H1 (cell line): Measurements from ENCODE around the gene SHH. TPM values are rescaled to one million over a fixed set of nuclear protein-coding genes. Genes with fewer than 3 reads are reported as not detected.

Source experiments
- CTCF ChIA-PET: fragments of 300-600 bp; sonication (Branson Sonifier 250); formaldehyde crosslinking; loops from one replicate; lab custom pipeline; 2021; ENCODE audit not compliant: partially characterized antibody; lab: Charles Lee
- POLR2A ChIA-PET: fragments of 300-600 bp; sonication (Branson Sonifier 250); formaldehyde crosslinking; loops from one replicate; lab custom pipeline; 2021; ENCODE audit warnings: inconsistent platforms; ENCODE audit not compliant: partially characterized antibody; lab: Charles Lee
- DNase-seq, 2 experiments: peaks; one replicate each; pipeline versions ENCODE4 v3.0.0 to v3.0.0-alpha.2; 2010 to 2022; ENCODE audit warnings: low spot score in 2 of 2, low read depth in 1 of 2, mixed read lengths in 1 of 2
- FAIRE-seq: peaks from 2 replicates; lab custom pipeline; 2011; peaks lifted over from hg19 to GRCh38; lab: Jason Lieb, UNC
- H2AFZ ChIP-seq: 2 replicates; pipeline ENCODE4 v1.8.1; 2012; ENCODE audit warnings: low read length, inconsistent platforms
- H2AK5ac ChIP-seq: 2 replicates; pipeline ENCODE4 v1.6.1; 2013; ENCODE audit warnings: low read depth, low read length
- H2BK120ac ChIP-seq: replicated peaks from 2 replicates; pipeline ENCODE3; 2013; ENCODE audit warnings: low read depth, low read length, inconsistent platforms
- H2BK12ac ChIP-seq: 2 replicates; pipeline ENCODE4 v1.6.1; 2013; ENCODE audit warnings: low read depth, low read length
- H2BK15ac ChIP-seq: 2 replicates; pipeline ENCODE4 v1.6.1; 2013; ENCODE audit warnings: low read length
- H2BK20ac ChIP-seq: 2 replicates; pipeline ENCODE4 v1.6.1; 2013; ENCODE audit warnings: low read length
- H2BK5ac ChIP-seq: 2 replicates; pipeline ENCODE4 v1.6.1; 2013; ENCODE audit warnings: low read depth, low read length
- H3K14ac ChIP-seq: 2 replicates; pipeline ENCODE4 v1.6.1; 2013; ENCODE audit warnings: inconsistent platforms; ENCODE audit not compliant: insufficient read length
- H3K18ac ChIP-seq: 2 replicates; pipeline ENCODE4 v1.6.1; 2013; ENCODE audit warnings: low read length; ENCODE audit errors: extremely low read depth
- H3K23ac ChIP-seq: 2 replicates; pipeline ENCODE4 v1.6.1; 2013; ENCODE audit warnings: inconsistent platforms; ENCODE audit not compliant: insufficient read length
- H3K23me2 ChIP-seq: 2 replicates; pipeline ENCODE4 v1.6.1; 2013; ENCODE audit warnings: low read depth, low read length
- H3K27ac ChIP-seq: 2 replicates; pipeline ENCODE4 v1.6.1; 2011; ENCODE audit warnings: low read depth, low read length, inconsistent platforms
- H3K27me3 ChIP-seq, 4 experiments: replicated peaks in 1 of 4; 1 replicate in 1 of 4; 2 replicates in 3 of 4; pipeline versions ENCODE4 v1.6.1 to v1.8.1; 2011 to 2013; ENCODE audit warnings: low read length in 3 of 4, mild to moderate bottlenecking in 3 of 4, inconsistent platforms in 2 of 4, mixed read lengths in 2 of 4, moderate library complexity in 1 of 4; ENCODE audit not compliant: control insufficient read depth in 3 of 4, insufficient read depth in 3 of 4; ENCODE audit errors: extremely low read depth in 1 of 4
- H3K36me3 ChIP-seq, 4 experiments: 2 replicates each; pipeline versions ENCODE4 v1.6.1 to v1.8.1; 2011 to 2013; ENCODE audit warnings: mild to moderate bottlenecking in 4 of 4, low read length in 3 of 4, moderate library complexity in 2 of 4, control low read depth in 1 of 4, inconsistent platforms in 1 of 4; ENCODE audit not compliant: insufficient read depth in 4 of 4, control insufficient read depth in 2 of 4
- H3K4ac ChIP-seq: replicated peaks from 2 replicates; pipeline ENCODE3; 2013; ENCODE audit warnings: low read length, low read depth, mixed read lengths, inconsistent platforms; ENCODE audit not compliant: insufficient read length
- H3K4me1 ChIP-seq, 4 experiments: replicated peaks in 1 of 4; 1 replicate in 1 of 4; 2 replicates in 3 of 4; pipeline versions ENCODE4 v1.6.1 to v1.8.1; 2011 to 2013; ENCODE audit warnings: low read length in 3 of 4, inconsistent platforms in 2 of 4, mixed read lengths in 1 of 4; ENCODE audit not compliant: insufficient read depth in 4 of 4, control insufficient read depth in 3 of 4
- H3K4me2 ChIP-seq, 2 experiments: 2 replicates each; pipeline versions ENCODE4 v1.6.1 to v1.8.1; 2011 to 2013; ENCODE audit warnings: low read depth in 2 of 2, low read length in 2 of 2, control low read depth in 1 of 2, inconsistent platforms in 1 of 2, mild to moderate bottlenecking in 1 of 2; ENCODE audit not compliant: insufficient read depth in 1 of 2
- H3K4me3 ChIP-seq, 4 experiments: fragments of 200-600, 300-600 bp in 1 of 4; sonication (generic), shearing (Covaris generic), sonication (Bioruptor Twin) in 1 of 4; 2 replicates each; pipeline versions ENCODE4 v1.5.1 to v1.8.1; 2011 to 2016; ENCODE audit warnings: low read length in 4 of 4, low read depth in 3 of 4, control low read depth in 2 of 4, inconsistent platforms in 2 of 4, mild to moderate bottlenecking in 2 of 4, mixed read lengths in 1 of 4, moderate library complexity in 1 of 4; ENCODE audit not compliant: insufficient read depth in 2 of 4; ENCODE audit errors: extremely low read depth in 1 of 4
- H3K56ac ChIP-seq: replicated peaks from 2 replicates; pipeline ENCODE3; 2013; ENCODE audit warnings: low read depth, mild to moderate bottlenecking, mixed read lengths, low read length, inconsistent platforms; ENCODE audit not compliant: insufficient read length
- H3K79me1 ChIP-seq: 2 replicates; pipeline ENCODE4 v1.6.1; 2013; ENCODE audit warnings: low read depth, low read length, control low read depth
- H3K79me2 ChIP-seq, 2 experiments: 2 replicates each; pipeline versions ENCODE4 v1.6.1 to v1.8.1; 2012 to 2013; ENCODE audit warnings: low read length in 2 of 2, mild to moderate bottlenecking in 2 of 2, inconsistent platforms in 1 of 2; ENCODE audit not compliant: insufficient read depth in 2 of 2, control insufficient read depth in 1 of 2
- H3K9ac ChIP-seq, 4 experiments: replicated peaks in 1 of 4; 1 replicate in 1 of 4; 2 replicates in 3 of 4; pipeline versions ENCODE4 v1.6.1 to v1.8.1; 2011 to 2013; ENCODE audit warnings: low read depth in 3 of 4, low read length in 3 of 4, control low read depth in 2 of 4, mild to moderate bottlenecking in 2 of 4, moderate library complexity in 2 of 4, inconsistent platforms in 1 of 4; ENCODE audit errors: extremely low read depth in 1 of 4
- H3K9me3 ChIP-seq, 2 experiments: 2 replicates each; pipeline versions ENCODE4 v1.6.1 to v1.8.1; 2012 to 2013; ENCODE audit warnings: mild to moderate bottlenecking in 2 of 2, moderate library complexity in 2 of 2, control low read depth in 1 of 2, inconsistent platforms in 1 of 2, low read depth in 1 of 2, low read length in 1 of 2, mixed read lengths in 1 of 2; ENCODE audit not compliant: insufficient read depth in 2 of 2
- H4K20me1 ChIP-seq, 2 experiments: replicated peaks in 1 of 2; 2 replicates each; pipeline versions ENCODE3 to v1.8.1; 2011 to 2013; ENCODE audit warnings: inconsistent platforms in 2 of 2, low read length in 2 of 2, mild to moderate bottlenecking in 1 of 2; ENCODE audit not compliant: insufficient read depth in 2 of 2, control insufficient read depth in 1 of 2
- H4K5ac ChIP-seq: 2 replicates; pipeline ENCODE4 v1.6.1; 2013; ENCODE audit warnings: low read length, low read depth, mixed read lengths, inconsistent platforms; ENCODE audit not compliant: insufficient read length
- H4K8ac ChIP-seq: 2 replicates; pipeline ENCODE4 v1.8.0; 2013; ENCODE audit warnings: mild to moderate bottlenecking, moderate library complexity, low read length, inconsistent platforms; ENCODE audit not compliant: insufficient read depth; ENCODE audit errors: extremely low read depth
- H4K91ac ChIP-seq: replicated peaks from 2 replicates; pipeline ENCODE3; 2013; ENCODE audit warnings: low read length, mixed read lengths, inconsistent platforms; ENCODE audit not compliant: insufficient read length
- ATF3 ChIP-seq: IDR thresholded peaks from 2 replicates; pipeline ENCODE4 v1.6.1; 2011; ENCODE audit warnings: low read depth, mild to moderate bottlenecking, low read length; ENCODE audit not compliant: insufficient read depth
- BRCA1 ChIP-seq: IDR thresholded peaks from 2 replicates; pipeline ENCODE4 v1.6.1; 2012; ENCODE audit warnings: low read depth, low read length, improper control_type of control experiment
- GTF2F1 ChIP-seq: IDR thresholded peaks from 2 replicates; pipeline ENCODE4 v1.6.1; 2012; ENCODE audit warnings: low read depth, low read length, improper control_type of control experiment, borderline replicate concordance
- HDAC6 ChIP-seq: IDR thresholded peaks from one replicate; pipeline ENCODE4 v1.7.1; 2012; ENCODE audit warnings: low read depth, mild to moderate bottlenecking, inconsistent platforms, low read length, moderate library complexity
- TBP ChIP-seq: IDR thresholded peaks from 2 replicates; pipeline ENCODE4 v1.6.1; 2011; ENCODE audit warnings: low read depth, low read length, improper control_type of control experiment
- TCF12 ChIP-seq: IDR thresholded peaks from 2 replicates; pipeline ENCODE4 v1.6.1; 2011; ENCODE audit warnings: low read depth, mild to moderate bottlenecking, low read length
- WGBS, 2 experiments: shearing (Covaris generic) in 1 of 2; methylation state at CpG; one replicate each; pipeline versions ENCODE4 v1.1.6 to v1.1.7; 2013 to 2015; ENCODE audit warnings: low lambda C conversion rate in 2 of 2, mixed read lengths in 2 of 2, inconsistent platforms in 1 of 2, low coverage in 1 of 2, missing lambda C conversion rate in 1 of 2; ENCODE audit not compliant: insufficient replicate concordance in 2 of 2, insufficient coverage in 1 of 2, insufficient read length in 1 of 2; ENCODE audit errors: extremely low coverage in 1 of 2, missing lambda C conversion rate in 1 of 2; 5-methylcytosine and 5-hydroxymethylcytosine counted together
- polyA plus RNA-seq, 7 experiments: library from polyadenylated mRNA; depleted of rRNA in 3 of 7; stranded (reverse) in 5 of 7; unstranded in 2 of 7; fragments of >200 nt in 5 of 7; fragments of 200-250 nt in 2 of 7; gene quantifications; 1 replicate in 5 of 7; 2 replicates in 1 of 7; 4 replicates in 1 of 7; pipeline versions ENCODE4 v1.2.1 to v1.2.3, GENCODE V29; 2011 to 2013; ENCODE audit warnings: missing spikeins in 2 of 7, mixed read lengths in 2 of 7
- total RNA-seq: library from RNA; stranded (reverse); fragmentation: NEBNext Ultra II Directional; extraction: Animal tissue kit (Norgen Biotek cat#: 25700); gene quantifications from 2 replicates; pipeline ENCODE4 v1.2.1, GENCODE V29; 2021
- TF ChIP-seq, protein P1 (sequence below), 3 experiments: IDR thresholded peaks; 1 replicate in 2 of 3; 2 replicates in 1 of 3; pipeline versions ENCODE4 v1.5.1 to v1.6.1; 2011; ENCODE audit warnings: low read length in 3 of 3, mild to moderate bottlenecking in 3 of 3, inconsistent platforms in 2 of 3, low read depth in 1 of 3, moderate library complexity in 1 of 3; ENCODE audit not compliant: insufficient read depth in 1 of 3; ENCODE audit errors: control extremely low read depth in 1 of 3

Gene SHH
- total and polyA plus RNA-seq, 2 of the 8 experiments (the other 6 are each of a cell fraction or from before 2014, with no cell fraction given) = not detected

- Histone ChIP-seq H3K4me3 (no peak overlapping the region), H2BK20ac (no peak overlapping the region), H2BK5ac (no peak overlapping the region), H3K79me2 (no peaks in the 10 kb centered on the region), H3K23me2 (peaks cover 7% of the 10 kb centered on the region), H4K8ac (no peak overlapping the region), H3K4ac (no peak overlapping the region), H2BK12ac (no peak overlapping the region), H3K36me3 (no peaks in the 10 kb centered on the region; a peak in 1 of 8 replicates), H4K20me1 (no peaks in the 10 kb centered on the region), H3K4me2 (no peak overlapping the region), H3K9ac (no peak overlapping the region), H2BK120ac (no peak overlapping the region), H2BK15ac (no peak overlapping the region), H3K18ac (no peak overlapping the region), H3K79me1 (no peaks in the 10 kb centered on the region), H4K5ac (no peak overlapping the region), H3K23ac (no peak overlapping the region), H4K91ac (no peak overlapping the region), H2AFZ (no peak overlapping the region), H3K27ac (no peak overlapping the region), H3K9me3 (no peaks in the 10 kb centered on the region), H2AK5ac (no peak overlapping the region), H3K27me3 (no peaks in the 10 kb centered on the region; a peak in 1 of 7 replicates), H3K4me1 (no peaks in the 10 kb centered on the region; a peak in 1 of 7 replicates), H3K56ac (no peak overlapping the region), H3K14ac (no peak overlapping the region)
- CTCF ChIA-PET = interaction anchor here (0.7 to 1.2 kb wide), 3 partner anchors 15 to 733 kb away, joined by 3 to 4 read pairs (median 3); no protein-coding TSS in a partner anchor
- 89% methylated on average over 17 of the region's 18 CpGs; no CpG with 5 or more reads in 1 of the 2 experiments for WGBS, 2 experiments
- no peak for DNase-seq
- FAIRE-seq = no peak
- POLR2A ChIA-PET = no interaction called here
- TF ChIP-seq GTF2F1 (no peak), ATF3 (no peak), BRCA1 (no peak), TCF12 (no peak), TBP (no peak), HDAC6 (no peak)
- TF ChIP-seq, protein P1, sequence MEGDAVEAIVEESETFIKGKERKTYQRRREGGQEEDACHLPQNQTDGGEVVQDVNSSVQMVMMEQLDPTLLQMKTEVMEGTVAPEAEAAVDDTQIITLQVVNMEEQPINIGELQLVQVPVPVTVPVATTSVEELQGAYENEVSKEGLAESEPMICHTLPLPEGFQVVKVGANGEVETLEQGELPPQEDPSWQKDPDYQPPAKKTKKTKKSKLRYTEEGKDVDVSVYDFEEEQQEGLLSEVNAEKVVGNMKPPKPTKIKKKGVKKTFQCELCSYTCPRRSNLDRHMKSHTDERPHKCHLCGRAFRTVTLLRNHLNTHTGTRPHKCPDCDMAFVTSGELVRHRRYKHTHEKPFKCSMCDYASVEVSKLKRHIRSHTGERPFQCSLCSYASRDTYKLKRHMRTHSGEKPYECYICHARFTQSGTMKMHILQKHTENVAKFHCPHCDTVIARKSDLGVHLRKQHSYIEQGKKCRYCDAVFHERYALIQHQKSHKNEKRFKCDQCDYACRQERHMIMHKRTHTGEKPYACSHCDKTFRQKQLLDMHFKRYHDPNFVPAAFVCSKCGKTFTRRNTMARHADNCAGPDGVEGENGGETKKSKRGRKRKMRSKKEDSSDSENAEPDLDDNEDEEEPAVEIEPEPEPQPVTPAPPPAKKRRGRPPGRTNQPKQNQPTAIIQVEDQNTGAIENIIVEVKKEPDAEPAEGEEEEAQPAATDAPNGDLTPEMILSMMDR (IDR thresholded peaks at IDR 0.05; ENCODE audit: control extremely low read depth in 1 of 3, insufficient read depth in 1 of 3, low read depth in 1 of 3, low read length in 3 of 3) = no peak
Measured at GRCh38 chr7:155848691-155849669, 36.7 kb upstream of the SHH start.
